WTC11 (cell line): ENCODE measurements around the gene EPO. TPM values are rescaled to one million over a fixed set of nuclear protein-coding genes. Genes with fewer than 3 reads are reported as not detected.

Experiments
- ATAC-seq: fragments of 200-7000 bp; cut with Tn5 transposase; 2 replicates; pipeline ENCODE4 v1.10.0; 2021; ENCODE audit warnings: mild to moderate bottlenecking, moderate library complexity
- CTCF ChIA-PET: fragments of 300-600 bp; sonication (Branson Sonifier 250); formaldehyde crosslinking; loops from one replicate; lab custom pipeline; 2021; ENCODE audit warnings: antibody characterized with exemption; lab: Charles Lee
- POLR2A ChIA-PET: fragments of 350-600 bp; sonication (Branson Sonifier 250); formaldehyde crosslinking; loops from one replicate; lab custom pipeline; 2021; ENCODE audit warnings: antibody characterized with exemption; lab: Charles Lee
- DNase-seq: peaks from one replicate; pipeline ENCODE4 v3.0.0; 2021; ENCODE audit warnings: low spot score
- H3K27ac Mint-ChIP-seq: 2 replicates; pipeline ENCODE4 v1.8.0; 2021; ENCODE audit warnings: mixed read lengths
- H3K27me3 Mint-ChIP-seq: 2 replicates; pipeline ENCODE4 v1.8.0; 2021; ENCODE audit warnings: low read depth, mild to moderate bottlenecking, moderate library complexity, mixed read lengths
- H3K36me3 Mint-ChIP-seq: 2 replicates; pipeline ENCODE4 v1.8.0; 2021; ENCODE audit warnings: mixed read lengths
- H3K4me1 Mint-ChIP-seq: 2 replicates; pipeline ENCODE4 v1.8.0; 2022; ENCODE audit warnings: mixed read lengths
- H3K4me3 Mint-ChIP-seq: 2 replicates; pipeline ENCODE4 v1.8.0; 2021; ENCODE audit warnings: mild to moderate bottlenecking, moderate library complexity, mixed read lengths
- H3K9me3 Mint-ChIP-seq: 2 replicates; pipeline ENCODE4 v1.8.0; 2021; ENCODE audit warnings: mixed read lengths
- AR ChIP-seq: fragments of 250-450 bp; sonication (Bioruptor Pico); IDR thresholded peaks from 2 replicates; pipeline ENCODE4 v1.9.0; 2021; ENCODE audit warnings: mild to moderate bottlenecking
- ARID4B ChIP-seq: sonication (generic); formaldehyde crosslinking; IDR thresholded peaks from 2 replicates; pipeline ENCODE4 v1.8.0; 2023; ENCODE audit warnings: missing genetic modification reagents, mild to moderate bottlenecking, borderline replicate concordance
- CBFB ChIP-seq: sonication (generic); formaldehyde crosslinking; IDR thresholded peaks from 2 replicates; pipeline ENCODE4 v1.8.1; 2022; ENCODE audit warnings: mild to moderate bottlenecking, low read depth, missing genetic modification reagents
- CREM ChIP-seq: sonication (generic); formaldehyde crosslinking; IDR thresholded peaks from 2 replicates; pipeline ENCODE4 v1.8.1; 2022; ENCODE audit warnings: mild to moderate bottlenecking, missing genetic modification reagents, moderate library complexity
- E2F4 ChIP-seq: sonication (generic); formaldehyde crosslinking; IDR thresholded peaks from 2 replicates; pipeline ENCODE4 v1.8.1; 2022; ENCODE audit warnings: low read depth, mild to moderate bottlenecking, moderate library complexity, missing genetic modification reagents, borderline replicate concordance
- FOXJ3 ChIP-seq: sonication (generic); formaldehyde crosslinking; IDR thresholded peaks from 2 replicates; pipeline ENCODE4 v1.9.0; 2021; ENCODE audit warnings: missing genetic modification reagents, mild to moderate bottlenecking, borderline replicate concordance
- FOXK1 ChIP-seq: sonication (generic); formaldehyde crosslinking; IDR thresholded peaks from 2 replicates; pipeline ENCODE4 v1.8.0; 2022; ENCODE audit warnings: mild to moderate bottlenecking, moderate library complexity, missing genetic modification reagents
- IRF2 ChIP-seq: sonication (generic); formaldehyde crosslinking; IDR thresholded peaks from 2 replicates; pipeline ENCODE4 v1.8.0; 2022; ENCODE audit warnings: low read depth, missing genetic modification reagents, borderline replicate concordance
- JUN ChIP-seq: sonication (generic); formaldehyde crosslinking; IDR thresholded peaks from 2 replicates; pipeline ENCODE4 v1.8.0; 2023; ENCODE audit warnings: mild to moderate bottlenecking, missing genetic modification reagents
- MAX ChIP-seq: sonication (generic); formaldehyde crosslinking; IDR thresholded peaks from 2 replicates; pipeline ENCODE4 v1.8.0; 2022; ENCODE audit warnings: mild to moderate bottlenecking, missing genetic modification reagents
- MXD4 ChIP-seq: fragments of 250-450 bp; sonication (Bioruptor Pico); IDR thresholded peaks from 2 replicates; pipeline ENCODE4 v1.8.0; 2021; ENCODE audit warnings: mild to moderate bottlenecking, moderate library complexity, borderline replicate concordance
- MYBL2 ChIP-seq: sonication (generic); formaldehyde crosslinking; IDR thresholded peaks from 2 replicates; pipeline ENCODE4 v1.8.1; 2023; ENCODE audit warnings: mild to moderate bottlenecking, moderate library complexity, missing genetic modification reagents
- NFE2L1 ChIP-seq: sonication (generic); formaldehyde crosslinking; IDR thresholded peaks from 2 replicates; pipeline ENCODE4 v1.8.1; 2023; ENCODE audit warnings: missing genetic modification reagents
- PRDM15 ChIP-seq: sonication (generic); formaldehyde crosslinking; IDR thresholded peaks from 2 replicates; pipeline ENCODE4 v1.8.0; 2022; ENCODE audit warnings: missing genetic modification reagents
- RORB ChIP-seq: fragments of 250-450 bp; sonication (Bioruptor Pico); IDR thresholded peaks from 2 replicates; pipeline ENCODE4 v1.9.0; 2021; ENCODE audit warnings: mild to moderate bottlenecking
- USF2 ChIP-seq: sonication (generic); formaldehyde crosslinking; IDR thresholded peaks from 2 replicates; pipeline ENCODE4 v1.8.1; 2023; ENCODE audit warnings: mild to moderate bottlenecking, missing genetic modification reagents, moderate library complexity
- ZMAT4 ChIP-seq: fragments of 250-450 bp; sonication (Bioruptor Pico); IDR thresholded peaks from 2 replicates; pipeline ENCODE4 v1.9.0; 2021; ENCODE audit warnings: mild to moderate bottlenecking
- ZNF317 ChIP-seq: sonication (generic); formaldehyde crosslinking; IDR thresholded peaks from 2 replicates; pipeline ENCODE4 v1.8.1; 2023; ENCODE audit warnings: low read depth, mild to moderate bottlenecking, moderate library complexity, missing genetic modification reagents, borderline replicate concordance
- ZNF396 ChIP-seq: fragments of 250-450 bp; sonication (Bioruptor Pico); IDR thresholded peaks from 2 replicates; pipeline ENCODE4 v1.8.0; 2021; ENCODE audit warnings: mild to moderate bottlenecking, moderate library complexity, borderline replicate concordance
- ZSCAN18 ChIP-seq: fragments of 250-450 bp; sonication (Bioruptor Pico); IDR thresholded peaks from 2 replicates; pipeline ENCODE4 v2.1.2; 2022; ENCODE audit warnings: mild to moderate bottlenecking, moderate library complexity
- total RNA-seq: library from RNA; stranded (reverse); gene quantifications from 3 replicates; pipeline ENCODE4 v1.2.3, GENCODE V29; 2021

Gene EPO
- total RNA-seq, 1 experiment from 2014 or later, result 0.63 TPM

- H3K27me3 Mint-ChIP-seq, result peaks cover 17% of the 10 kb centered on the region
- TF ChIP-seq PRDM15 (CRISPR knock-in tag) (no peak), FOXK1 (CRISPR knock-in tag) (no peak), CBFB (CRISPR knock-in tag) (no peak), ZNF396 (CRISPR knock-in tag) (no peak), ARID4B (no peak), CREM (CRISPR knock-in tag) (no peak), MAX (CRISPR knock-in tag) (no peak), ZSCAN18 (CRISPR knock-in tag) (no peak), E2F4 (CRISPR knock-in tag) (no peak), NFE2L1 (CRISPR knock-in tag) (no peak), USF2 (CRISPR knock-in tag) (no peak)
- TF ChIP-seq, all 79 proteins: peak for 0
- H3K4me3 Mint-ChIP-seq, result peak overlapping the region; percentile 62
Measured at GRCh38 chr7:100745184-100745583, 24.9 kb downstream of the EPO start.

GRCh38 chr7:100752994-100753393 lies 32.7 kb downstream of the EPO start:
- ATAC-seq (no peak), DNase-seq (no peak)
- CTCF ChIA-PET, result interaction anchor here (0.8 kb wide), 1 partner anchor 47 kb away, joined by 3 read pairs; the partner anchor contains the start of gene POP7
- TF ChIP-seq JUN (CRISPR knock-in tag), result no peak
- no peak for TF ChIP-seq FOXJ3 (CRISPR knock-in tag)
- no peak for TF ChIP-seq ZMAT4 (CRISPR knock-in tag)
- TF ChIP-seq AR, result no peak
- TF ChIP-seq MXD4 (CRISPR knock-in tag), result no peak
- no peak for TF ChIP-seq ZNF317
- no peak for TF ChIP-seq MYBL2 (CRISPR knock-in tag)
- no peak for TF ChIP-seq IRF2
- TF ChIP-seq RORB (CRISPR knock-in tag), result no peak

More at GRCh38 chr7:100745184-100745583, 24.9 kb downstream of the EPO start:
- H3K4me1 Mint-ChIP-seq, result no peaks in the 10 kb centered on the region
- DNase-seq, result peak; percentile 31
- peaks cover 16% of the 10 kb centered on the region for H3K9me3 Mint-ChIP-seq
- CTCF ChIA-PET, result interaction anchor here (0.7 to 2.0 kb wide), 4 partner anchors 40 to 339 kb away, joined by 3 to 9 read pairs (median 3); partner anchors contain the start of gene POP7
- H3K27ac Mint-ChIP-seq, result peak overlapping the region; percentile 28
- peak; percentile 47 for ATAC-seq
- H3K36me3 Mint-ChIP-seq, result peaks cover 11% of the 10 kb centered on the region
- POLR2A ChIA-PET, result interaction anchor here (0.7 kb wide), 1 partner anchor 667 kb away, joined by 4 read pairs; no protein-coding TSS in a partner anchor

More at GRCh38 chr7:100752994-100753393, 32.7 kb downstream of the EPO start:
- Mint-ChIP-seq H3K27me3 (peaks cover 16% of the 10 kb centered on the region), H3K27ac (no peak overlapping the region), H3K4me3 (no peak overlapping the region), H3K4me1 (peaks cover 9% of the 10 kb centered on the region; the same call in 1 of the 2 replicates), H3K9me3 (peaks cover 5% of the 10 kb centered on the region), H3K36me3 (no peaks in the 10 kb centered on the region)
- POLR2A ChIA-PET, result no interaction called here
